CD14-positive monocyte (primary cell): ENCODE measurements around the gene SUPT4H1. TPM values are rescaled to one million over a fixed set of nuclear protein-coding genes. Genes with fewer than 3 reads are reported as not detected.
A peak's percentile ranks its signal among the peaks of the same experiment; 100 is the strongest.

Experiments
- DNase-seq, 3 donors: peaks; one replicate each; pipeline ENCODE4 v3.0.0-alpha.2; 2011 to 2022
- H2AFZ ChIP-seq: 2 replicates; pipeline ENCODE4 v1.6.0; 2012; ENCODE audit warnings: mild to moderate bottlenecking, low read depth, low read length, inconsistent platforms; ENCODE audit not compliant: insufficient read depth, poor library complexity, severe bottlenecking
- H3K27ac ChIP-seq, 2 donors: 1 replicate in 1 of 2; 2 replicates in 1 of 2; pipeline ENCODE4 v1.5.1; 2012 to 2013; ENCODE audit warnings: low read length in 2 of 2, control low read depth in 1 of 2, inconsistent platforms in 1 of 2, low read depth in 1 of 2, mild to moderate bottlenecking in 1 of 2
- H3K27me3 ChIP-seq, 2 donors: one replicate each; pipeline versions ENCODE4 v1.6.0 to v1.6.1; 2011 to 2013; ENCODE audit warnings: low read length in 2 of 2; ENCODE audit not compliant: control insufficient read depth in 2 of 2, insufficient read depth in 2 of 2
- H3K36me3 ChIP-seq, 2 donors: replicated peaks in 1 of 2; 1 replicate in 1 of 2; 2 replicates in 1 of 2; pipeline versions ENCODE4 v1.5.1 to v1.6.1; 2012 to 2013; ENCODE audit warnings: low read length in 2 of 2, control low read depth in 1 of 2, inconsistent platforms in 1 of 2, mild to moderate bottlenecking in 1 of 2; ENCODE audit not compliant: insufficient read depth in 2 of 2, control insufficient read depth in 1 of 2
- H3K4me1 ChIP-seq, 2 donors: 1 replicate in 1 of 2; 2 replicates in 1 of 2; pipeline versions ENCODE4 v1.5.1 to v1.6.1; 2012 to 2013; ENCODE audit warnings: low read length in 2 of 2, control low read depth in 1 of 2, inconsistent platforms in 1 of 2, mild to moderate bottlenecking in 1 of 2, moderate library complexity in 1 of 2; ENCODE audit not compliant: insufficient read depth in 2 of 2, control insufficient read depth in 1 of 2
- H3K4me2 ChIP-seq: replicated peaks from 2 replicates; pipeline ENCODE3; 2012; ENCODE audit warnings: low read length, moderate library complexity, mild to moderate bottlenecking; ENCODE audit not compliant: poor library complexity, severe bottlenecking; ENCODE audit errors: extremely low read depth
- H3K4me3 ChIP-seq, 3 experiments: fragments of 200-600 bp in 1 of 3; sonication (generic) in 1 of 3; replicated peaks in 1 of 3; 1 replicate in 2 of 3; 2 replicates in 1 of 3; pipeline ENCODE4 v1.5.1; 2011 to 2013; ENCODE audit warnings: low read length in 3 of 3, mild to moderate bottlenecking in 3 of 3, control low read depth in 2 of 3, low read depth in 2 of 3, inconsistent platforms in 1 of 3, moderate library complexity in 1 of 3
- H3K79me2 ChIP-seq: 2 replicates; pipeline ENCODE4 v1.6.0; 2012; ENCODE audit warnings: mild to moderate bottlenecking, control low read depth, inconsistent platforms, low read length, moderate library complexity; ENCODE audit not compliant: insufficient read depth
- H3K9ac ChIP-seq: 2 replicates; pipeline ENCODE4 v1.6.0; 2017; ENCODE audit warnings: low read length, mild to moderate bottlenecking; ENCODE audit not compliant: insufficient read depth, poor library complexity, severe bottlenecking
- H3K9me3 ChIP-seq, 2 donors: replicated peaks in 1 of 2; 1 replicate in 1 of 2; 2 replicates in 1 of 2; pipeline versions ENCODE4 v1.5.1 to v1.6.1; 2012 to 2013; ENCODE audit warnings: low read length in 2 of 2, control low read depth in 1 of 2; ENCODE audit not compliant: control insufficient read depth in 1 of 2, insufficient read depth in 1 of 2
- H4K20me1 ChIP-seq: 2 replicates; pipeline ENCODE4 v1.6.0; 2012; ENCODE audit warnings: mild to moderate bottlenecking, low read length, control low read depth, moderate library complexity; ENCODE audit not compliant: insufficient read depth
- H3K27ac Mint-ChIP-seq, 7 donors: one replicate each; pipeline ENCODE4 v1.8.0; 2020; ENCODE audit warnings: mild to moderate bottlenecking in 7 of 7, mixed read lengths in 7 of 7, moderate library complexity in 6 of 7, inconsistent platforms in 2 of 7
- H3K27me3 Mint-ChIP-seq, 3 donors: one replicate each; pipeline ENCODE4 v1.8.0; 2021 to 2022; ENCODE audit warnings: low read depth in 3 of 3, mild to moderate bottlenecking in 3 of 3, mixed read lengths in 3 of 3, moderate library complexity in 3 of 3, inconsistent platforms in 1 of 3
- H3K36me3 Mint-ChIP-seq, 2 donors: one replicate each; pipeline ENCODE4 v1.8.0; 2020; ENCODE audit warnings: mixed read lengths in 2 of 2, inconsistent platforms in 1 of 2, mild to moderate bottlenecking in 1 of 2
- H3K4me1 Mint-ChIP-seq: one replicate; pipeline ENCODE4 v1.8.0; 2020; ENCODE audit warnings: mild to moderate bottlenecking, mixed read lengths
- H3K4me3 Mint-ChIP-seq, 2 donors: one replicate each; pipeline ENCODE4 v1.8.0; 2020; ENCODE audit warnings: mild to moderate bottlenecking in 2 of 2, mixed read lengths in 2 of 2, moderate library complexity in 1 of 2
- H3K9me3 Mint-ChIP-seq, 7 donors: one replicate each; pipeline ENCODE4 v1.8.0; 2020 to 2022; ENCODE audit warnings: mixed read lengths in 7 of 7, mild to moderate bottlenecking in 6 of 7, moderate library complexity in 6 of 7, inconsistent platforms in 2 of 7
- CTCF ChIP-seq: fragments of 200-600 bp; IDR thresholded peaks from one replicate; pipeline ENCODE4 v1.8.0; 2022; ENCODE audit warnings: antibody characterized with exemption, mild to moderate bottlenecking
- WGBS: methylation state at CpG from one replicate; pipeline ENCODE4 v1.1.5; 2013; ENCODE audit warnings: missing lambda C conversion rate; ENCODE audit not compliant: insufficient coverage; 5-methylcytosine and 5-hydroxymethylcytosine counted together
- intact Hi-C, 2 donors: fragments of 100-400 bp; cut with micrococcal nuclease; formaldehyde crosslinking; loops; one replicate each; pipeline versions ENCODE4 v1.15.0 to v1.15.1; 2023
- polyA plus RNA-seq, 3 donors: library from polyadenylated mRNA; depleted of rRNA in 1 of 3; unstranded in 2 of 3; stranded (reverse) in 1 of 3; fragments of 300-500 nt in 2 of 3; fragments of >200 nt in 1 of 3; fragmentation: Illumina TruSeq in 2 of 3; gene quantifications; 1 replicate in 2 of 3; 2 replicates in 1 of 3; pipeline ENCODE4 v1.2.3, GENCODE V29; 2012 to 2021

SUPT4H1 gene
- polyA plus RNA-seq, 3 donors, result 144 to 251 (median 241) TPM

GRCh38 chr17:58353389-58353825 lies 1.4 kb upstream of the SUPT4H1 start:
- H3K27ac ChIP-seq, result peak overlapping the region in 1 of 2 donors; percentile 95
- no peak overlapping the region for H2AFZ ChIP-seq
- H3K9ac ChIP-seq, result no peak overlapping the region
- peaks cover 41% of the 10 kb centered on the region for H3K79me2 ChIP-seq
- H3K27ac Mint-ChIP-seq, result peak overlapping the region; percentile 94 to 98 (median 96)
- H3K27me3 ChIP-seq, result no peaks in the 10 kb centered on the region
- peaks cover 17 to 28% of the 10 kb centered on the region in 2 donors for H3K36me3 Mint-ChIP-seq
- H3K27me3 Mint-ChIP-seq, result peaks cover 0 to 3% (median 0%) of the 10 kb centered on the region in 3 donors
- H3K4me1 Mint-ChIP-seq, result peaks cover 38% of the 10 kb centered on the region
- no peak for TF ChIP-seq CTCF
- peaks cover 16 to 18% of the 10 kb centered on the region in 2 donors for H3K36me3 ChIP-seq
- intact Hi-C loops, result loop anchor here (2.0 to 5.0 kb wide), 3 partner anchors 15 to 64 kb away; partner anchors contain the start of gene RNF43 (in 1 of the 2)
- DNase-seq, result peak; percentile 27 to 32 (median 29)
- peaks cover 25 to 38% of the 10 kb centered on the region in 2 donors for H3K4me1 ChIP-seq
- H3K9me3 ChIP-seq, result no peaks in the 10 kb centered on the region
- no CpG with 5 or more reads among the region's 4 CpGs for WGBS
- H3K4me2 ChIP-seq, result peak overlapping the region; percentile 92
- H3K9me3 Mint-ChIP-seq, result peaks cover 0 to 2% (median 0%) of the 10 kb centered on the region in 7 donors
- H3K4me3 Mint-ChIP-seq, result peak overlapping the region; percentile 100
- H3K4me3 ChIP-seq, result peak overlapping the region in 1 of 3 experiments; percentile 94
- peaks cover 23% of the 10 kb centered on the region for H4K20me1 ChIP-seq

- intact Hi-C loops, result loop anchor here (2.0 to 5.0 kb wide), 3 partner anchors 14 to 65 kb away; partner anchors contain the start of gene RNF43 (in 1 of the 2)
- Mint-ChIP-seq H3K4me3 (peak overlapping the region; percentile 100), H3K27me3 (peaks cover 0 to 3% (median 0%) of the 10 kb centered on the region in 3 donors), H3K9me3 (peaks cover 0 to 2% (median 0%) of the 10 kb centered on the region in 7 donors), H3K36me3 (peaks cover 23 to 33% of the 10 kb centered on the region in 2 donors), H3K4me1 (peaks cover 38% of the 10 kb centered on the region), H3K27ac (peak overlapping the region; percentile 94 to 98 (median 96))
- peak overlapping the region; percentile 79 for H2AFZ ChIP-seq
- no peaks in the 10 kb centered on the region for H3K9me3 ChIP-seq
- H3K9ac ChIP-seq, result peak overlapping the region; percentile 84
- TF ChIP-seq CTCF, result no peak
- WGBS, result 1% methylated on average over 9 of the region's 26 CpGs
- peaks cover 47% of the 10 kb centered on the region for H3K79me2 ChIP-seq
- H4K20me1 ChIP-seq, result peaks cover 30% of the 10 kb centered on the region
- peaks cover 25 to 38% of the 10 kb centered on the region in 2 donors for H3K4me1 ChIP-seq
- no peaks in the 10 kb centered on the region for H3K27me3 ChIP-seq
- peaks cover 22 to 24% of the 10 kb centered on the region in 2 donors for H3K36me3 ChIP-seq
- peak; percentile 63 to 73 (median 70) for DNase-seq
- H3K4me3 ChIP-seq, result peak overlapping the region; percentile 79 to 97 (median 94)
- peak overlapping the region; percentile 92 for H3K4me2 ChIP-seq
- H3K27ac ChIP-seq, result peak overlapping the region; percentile 89 to 95
These were observed 791 bp upstream of the SUPT4H1 start for GRCh38 chr17:58352596-58353388.
